Measurements from ENCODE around the gene ELMOD1. TPM values are rescaled to one million over a fixed set of nuclear protein-coding genes. Genes with fewer than 3 reads are reported as not detected.

ELMOD1 gene
- total and polyA plus RNA-seq, 2 experiments from 2014 or later = 1.2 to 1.6 TPM

DNA sequence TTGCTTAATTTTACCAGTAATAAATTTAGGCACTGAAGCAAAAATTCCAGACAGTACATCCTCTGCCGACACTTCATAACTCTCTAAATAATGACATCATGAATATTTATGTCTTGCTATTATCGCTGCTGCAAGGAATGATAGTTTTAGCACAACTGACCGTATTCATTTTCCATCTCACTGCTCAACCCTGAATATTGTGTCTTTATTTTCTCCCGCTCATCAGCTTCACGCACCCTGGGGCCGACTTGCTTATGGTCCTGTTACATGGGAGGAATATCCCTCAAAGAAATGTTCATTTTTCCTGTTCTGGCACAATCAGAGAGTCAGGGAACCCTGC lies 87.7 kb downstream of the ELMOD1 start:
- peaks cover 2% of the 10 kb centered on the region; the same call in 2 of the 3 replicates for H3K4me1 Mint-ChIP-seq

DNA sequence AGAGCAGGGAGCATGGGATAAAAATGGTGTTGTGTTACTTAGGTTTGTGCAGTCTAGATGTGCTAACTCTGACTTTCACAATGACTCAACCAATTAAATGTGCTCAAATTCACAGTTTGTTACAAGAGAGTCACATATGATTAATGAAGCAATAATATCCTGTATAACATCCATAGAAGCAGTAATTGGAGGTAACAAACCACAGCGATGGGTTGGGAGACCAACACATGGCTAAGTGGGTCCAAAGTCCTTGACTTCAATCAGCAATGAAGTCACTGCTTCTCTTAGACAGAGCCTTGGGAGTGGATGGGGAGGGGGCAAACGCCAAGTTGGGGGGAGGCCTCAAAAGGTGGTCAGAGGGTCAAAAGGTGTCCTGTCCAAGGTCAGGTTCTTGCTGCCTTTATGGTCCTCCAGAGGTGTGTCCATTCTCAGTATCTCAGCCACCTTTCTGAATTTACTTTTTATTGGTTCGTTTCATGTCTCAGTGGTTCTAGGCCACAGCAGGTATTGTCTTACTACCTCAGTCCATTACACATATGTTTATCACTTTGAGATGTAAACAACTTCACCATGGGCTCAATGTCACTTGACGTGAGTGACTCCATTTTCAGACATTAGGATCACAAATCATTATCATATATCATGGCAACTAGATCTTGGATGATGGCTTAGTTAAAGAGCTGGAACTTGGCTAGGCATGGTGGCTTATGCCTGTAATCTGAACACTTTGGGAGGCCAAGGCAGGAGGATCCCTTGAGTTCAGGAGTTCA lies 88.5 kb downstream of the ELMOD1 start:
- Mint-ChIP-seq H3K27me3 (ENCODE audit: insufficient read depth, low read depth, poor library complexity) (no peaks in the 10 kb centered on the region), H3K36me3 (ENCODE audit: low read depth) (no peaks in the 10 kb centered on the region), H3K4me1 (peaks cover 3% of the 10 kb centered on the region; the same call in 2 of the 3 replicates), H3K27ac (no peak overlapping the region), H3K9me3 (no peaks in the 10 kb centered on the region), H3K4me3 (no peak overlapping the region)
- H3K27ac ChIP-seq (ENCODE audit: low read depth) = no peak overlapping the region
- no peaks in the 10 kb centered on the region for H3K79me2 ChIP-seq (replicated peaks; ENCODE audit: insufficient read depth)
- H3K36me3 ChIP-seq (ENCODE audit: insufficient read depth) = no peaks in the 10 kb centered on the region; the same call in 1 of the 2 replicates
- H3K27me3 ChIP-seq (ENCODE audit: insufficient read depth) = no peaks in the 10 kb centered on the region
- no peaks in the 10 kb centered on the region for H3K4me1 ChIP-seq (ENCODE audit: insufficient read depth)
- ATAC-seq = no peak
- no peak overlapping the region for H3K4me3 ChIP-seq
- no peaks in the 10 kb centered on the region for H3K9me2 ChIP-seq (ENCODE audit: insufficient read depth)
- no peak overlapping the region for H2AFZ ChIP-seq
- H4K20me1 ChIP-seq (replicated peaks; ENCODE audit: insufficient read depth) = no peaks in the 10 kb centered on the region
- H3K4me2 ChIP-seq = no peak overlapping the region
- no peak for DNase-seq (ENCODE audit: low spot score)
- no peaks in the 10 kb centered on the region for H3F3A ChIP-seq (replicated peaks; ENCODE audit: low read depth)
- TF ChIP-seq ZNF331 (CRISPR knock-in tag; IDR thresholded peaks at IDR 0.05; ENCODE audit: low read depth) (no peak), NANOG (IDR thresholded peaks at IDR 0.05; ENCODE audit: borderline replicate concordance) (no peak), STAT1 (IDR thresholded peaks at IDR 0.05; ENCODE audit: unreplicated experiment) (no peak), JUNB (IDR thresholded peaks at IDR 0.05; ENCODE audit: unreplicated experiment) (no peak), EZH2phosphoT487 (IDR thresholded peaks at IDR 0.05; ENCODE audit: unreplicated experiment) (no peak), EZH2 (IDR thresholded peaks at IDR 0.05; ENCODE audit: low read depth, unreplicated experiment) (no peak), CREB1 (CRISPR knock-in tag; IDR thresholded peaks at IDR 0.05; ENCODE audit: low read depth) (no peak)
- TF ChIP-seq, protein P1, sequence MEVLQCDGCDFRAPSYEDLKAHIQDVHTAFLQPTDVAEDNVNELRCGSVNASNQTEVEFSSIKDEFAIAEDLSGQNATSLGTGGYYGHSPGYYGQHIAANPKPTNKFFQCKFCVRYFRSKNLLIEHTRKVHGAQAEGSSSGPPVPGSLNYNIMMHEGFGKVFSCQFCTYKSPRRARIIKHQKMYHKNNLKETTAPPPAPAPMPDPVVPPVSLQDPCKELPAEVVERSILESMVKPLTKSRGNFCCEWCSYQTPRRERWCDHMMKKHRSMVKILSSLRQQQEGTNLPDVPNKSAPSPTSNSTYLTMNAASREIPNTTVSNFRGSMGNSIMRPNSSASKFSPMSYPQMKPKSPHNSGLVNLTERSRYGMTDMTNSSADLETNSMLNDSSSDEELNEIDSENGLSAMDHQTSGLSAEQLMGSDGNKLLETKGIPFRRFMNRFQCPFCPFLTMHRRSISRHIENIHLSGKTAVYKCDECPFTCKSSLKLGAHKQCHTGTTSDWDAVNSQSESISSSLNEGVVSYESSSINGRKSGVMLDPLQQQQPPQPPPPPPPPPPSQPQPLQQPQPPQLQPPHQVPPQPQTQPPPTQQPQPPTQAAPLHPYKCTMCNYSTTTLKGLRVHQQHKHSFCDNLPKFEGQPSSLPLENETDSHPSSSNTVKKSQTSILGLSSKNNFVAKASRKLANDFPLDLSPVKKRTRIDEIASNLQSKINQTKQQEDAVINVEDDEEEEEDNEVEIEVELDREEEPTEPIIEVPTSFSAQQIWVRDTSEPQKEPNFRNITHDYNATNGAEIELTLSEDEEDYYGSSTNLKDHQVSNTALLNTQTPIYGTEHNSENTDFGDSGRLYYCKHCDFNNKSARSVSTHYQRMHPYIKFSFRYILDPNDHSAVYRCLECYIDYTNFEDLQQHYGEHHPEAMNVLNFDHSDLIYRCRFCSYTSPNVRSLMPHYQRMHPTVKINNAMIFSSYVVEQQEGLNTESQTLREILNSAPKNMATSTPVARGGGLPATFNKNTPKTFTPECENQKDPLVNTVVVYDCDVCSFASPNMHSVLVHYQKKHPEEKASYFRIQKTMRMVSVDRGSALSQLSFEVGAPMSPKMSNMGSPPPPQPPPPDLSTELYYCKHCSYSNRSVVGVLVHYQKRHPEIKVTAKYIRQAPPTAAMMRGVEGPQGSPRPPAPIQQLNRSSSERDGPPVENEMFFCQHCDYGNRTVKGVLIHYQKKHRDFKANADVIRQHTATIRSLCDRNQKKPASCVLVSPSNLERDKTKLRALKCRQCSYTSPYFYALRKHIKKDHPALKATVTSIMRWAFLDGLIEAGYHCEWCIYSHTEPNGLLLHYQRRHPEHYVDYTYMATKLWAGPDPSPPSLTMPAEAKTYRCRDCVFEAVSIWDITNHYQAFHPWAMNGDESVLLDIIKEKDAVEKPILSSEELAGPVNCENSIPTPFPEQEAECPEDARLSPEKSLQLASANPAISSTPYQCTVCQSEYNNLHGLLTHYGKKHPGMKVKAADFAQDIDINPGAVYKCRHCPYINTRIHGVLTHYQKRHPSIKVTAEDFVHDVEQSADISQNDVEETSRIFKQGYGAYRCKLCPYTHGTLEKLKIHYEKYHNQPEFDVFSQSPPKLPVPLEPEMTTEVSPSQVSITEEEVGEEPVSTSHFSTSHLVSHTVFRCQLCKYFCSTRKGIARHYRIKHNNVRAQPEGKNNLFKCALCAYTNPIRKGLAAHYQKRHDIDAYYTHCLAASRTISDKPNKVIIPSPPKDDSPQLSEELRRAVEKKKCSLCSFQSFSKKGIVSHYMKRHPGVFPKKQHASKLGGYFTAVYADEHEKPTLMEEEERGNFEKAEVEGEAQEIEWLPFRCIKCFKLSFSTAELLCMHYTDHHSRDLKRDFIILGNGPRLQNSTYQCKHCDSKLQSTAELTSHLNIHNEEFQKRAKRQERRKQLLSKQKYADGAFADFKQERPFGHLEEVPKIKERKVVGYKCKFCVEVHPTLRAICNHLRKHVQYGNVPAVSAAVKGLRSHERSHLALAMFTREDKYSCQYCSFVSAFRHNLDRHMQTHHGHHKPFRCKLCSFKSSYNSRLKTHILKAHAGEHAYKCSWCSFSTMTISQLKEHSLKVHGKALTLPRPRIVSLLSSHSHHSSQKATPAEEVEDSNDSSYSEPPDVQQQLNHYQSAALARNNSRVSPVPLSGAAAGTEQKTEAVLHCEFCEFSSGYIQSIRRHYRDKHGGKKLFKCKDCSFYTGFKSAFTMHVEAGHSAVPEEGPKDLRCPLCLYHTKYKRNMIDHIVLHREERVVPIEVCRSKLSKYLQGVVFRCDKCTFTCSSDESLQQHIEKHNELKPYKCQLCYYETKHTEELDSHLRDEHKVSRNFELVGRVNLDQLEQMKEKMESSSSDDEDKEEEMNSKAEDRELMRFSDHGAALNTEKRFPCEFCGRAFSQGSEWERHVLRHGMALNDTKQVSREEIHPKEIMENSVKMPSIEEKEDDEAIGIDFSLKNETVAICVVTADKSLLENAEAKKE (CRISPR knock-in tag; IDR thresholded peaks at IDR 0.05) = no peak
- TF ChIP-seq, protein P2, sequence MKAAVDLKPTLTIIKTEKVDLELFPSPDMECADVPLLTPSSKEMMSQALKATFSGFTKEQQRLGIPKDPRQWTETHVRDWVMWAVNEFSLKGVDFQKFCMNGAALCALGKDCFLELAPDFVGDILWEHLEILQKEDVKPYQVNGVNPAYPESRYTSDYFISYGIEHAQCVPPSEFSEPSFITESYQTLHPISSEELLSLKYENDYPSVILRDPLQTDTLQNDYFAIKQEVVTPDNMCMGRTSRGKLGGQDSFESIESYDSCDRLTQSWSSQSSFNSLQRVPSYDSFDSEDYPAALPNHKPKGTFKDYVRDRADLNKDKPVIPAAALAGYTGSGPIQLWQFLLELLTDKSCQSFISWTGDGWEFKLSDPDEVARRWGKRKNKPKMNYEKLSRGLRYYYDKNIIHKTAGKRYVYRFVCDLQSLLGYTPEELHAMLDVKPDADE (IDR thresholded peaks at IDR 0.05) = no peak
- TF ChIP-seq, protein P3, sequence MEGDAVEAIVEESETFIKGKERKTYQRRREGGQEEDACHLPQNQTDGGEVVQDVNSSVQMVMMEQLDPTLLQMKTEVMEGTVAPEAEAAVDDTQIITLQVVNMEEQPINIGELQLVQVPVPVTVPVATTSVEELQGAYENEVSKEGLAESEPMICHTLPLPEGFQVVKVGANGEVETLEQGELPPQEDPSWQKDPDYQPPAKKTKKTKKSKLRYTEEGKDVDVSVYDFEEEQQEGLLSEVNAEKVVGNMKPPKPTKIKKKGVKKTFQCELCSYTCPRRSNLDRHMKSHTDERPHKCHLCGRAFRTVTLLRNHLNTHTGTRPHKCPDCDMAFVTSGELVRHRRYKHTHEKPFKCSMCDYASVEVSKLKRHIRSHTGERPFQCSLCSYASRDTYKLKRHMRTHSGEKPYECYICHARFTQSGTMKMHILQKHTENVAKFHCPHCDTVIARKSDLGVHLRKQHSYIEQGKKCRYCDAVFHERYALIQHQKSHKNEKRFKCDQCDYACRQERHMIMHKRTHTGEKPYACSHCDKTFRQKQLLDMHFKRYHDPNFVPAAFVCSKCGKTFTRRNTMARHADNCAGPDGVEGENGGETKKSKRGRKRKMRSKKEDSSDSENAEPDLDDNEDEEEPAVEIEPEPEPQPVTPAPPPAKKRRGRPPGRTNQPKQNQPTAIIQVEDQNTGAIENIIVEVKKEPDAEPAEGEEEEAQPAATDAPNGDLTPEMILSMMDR (conservative IDR thresholded peaks at IDR 0.05; ENCODE audit: low read depth in 2 of 2) = no peak

More for the DNA sequence above, 87.7 kb downstream of the ELMOD1 start:
- H3K4me3 ChIP-seq = no peak overlapping the region
- H4K20me1 ChIP-seq (replicated peaks; ENCODE audit: insufficient read depth) = no peaks in the 10 kb centered on the region
- no peaks in the 10 kb centered on the region for H3K79me2 ChIP-seq (replicated peaks; ENCODE audit: insufficient read depth)
- no peak overlapping the region for H3K4me2 ChIP-seq
- H3F3A ChIP-seq (replicated peaks; ENCODE audit: low read depth) = no peaks in the 10 kb centered on the region
- H3K27ac Mint-ChIP-seq = no peak overlapping the region
- H3K9me3 Mint-ChIP-seq = no peaks in the 10 kb centered on the region
- no peaks in the 10 kb centered on the region for H3K27me3 Mint-ChIP-seq (ENCODE audit: insufficient read depth, low read depth, poor library complexity)
- DNase-seq (ENCODE audit: low spot score) (no peak), ATAC-seq (no peak)
- H3K36me3 ChIP-seq (ENCODE audit: insufficient read depth) = no peaks in the 10 kb centered on the region; the same call in 1 of the 2 replicates
- no peaks in the 10 kb centered on the region for H3K4me1 ChIP-seq (ENCODE audit: insufficient read depth)
- no peak overlapping the region for H3K27ac ChIP-seq (ENCODE audit: low read depth)
- H3K9me2 ChIP-seq (ENCODE audit: insufficient read depth) = no peaks in the 10 kb centered on the region
- no peak for TF ChIP-seq ZNF331 (CRISPR knock-in tag; IDR thresholded peaks at IDR 0.05; ENCODE audit: low read depth)
- no peaks in the 10 kb centered on the region for H3K36me3 Mint-ChIP-seq (ENCODE audit: low read depth)
- 0 out of 2 replicates have a peak overlapping the region, but pooled peaks have one; percentile 20 for H2AFZ ChIP-seq
- H3K27me3 ChIP-seq (ENCODE audit: insufficient read depth) = no peaks in the 10 kb centered on the region
- H3K4me3 Mint-ChIP-seq = no peak overlapping the region

Data from GM23338 (cell line).